Epithelial cell of proximal tubule (primary cell): ENCODE data around the gene NF1. TPM values are rescaled to one million over a fixed set of nuclear protein-coding genes. Genes with fewer than 3 reads are reported as not detected.

Experiments
- DNase-seq: peaks from one replicate; pipeline ENCODE4 v3.0.0-alpha.2; 2011; ENCODE audit warnings: low read depth
- H3K4me3 ChIP-seq: 2 replicates; pipeline ENCODE4 v1.5.1; 2011; ENCODE audit warnings: low read depth, mild to moderate bottlenecking, low read length
- CTCF ChIP-seq: conservative IDR thresholded peaks from 2 replicates; pipeline ENCODE4 v1.5.1; 2012; ENCODE audit warnings: low read depth, mild to moderate bottlenecking, low read length
- total RNA-seq: library from RNA; depleted of rRNA; stranded (reverse); fragments of >200 nt; gene quantifications from 2 replicates; pipeline ENCODE4 v1.2.3, GENCODE V29; 2015

NF1 gene
- total RNA-seq, 1 donor from 2014 or later = 40.2 TPM

- DNase-seq = no peak
- no peak overlapping the region for H3K4me3 ChIP-seq
- no peak for TF ChIP-seq CTCF
These were observed 30.1 kb upstream of the NF1 start for GRCh38 chr17:31064707-31065106.

GRCh38 chr17:31067691-31068184, 27.0 kb upstream of the NF1 start:
- no peak overlapping the region for H3K4me3 ChIP-seq
- DNase-seq = peak; percentile 2
- no peak for TF ChIP-seq CTCF

DNA sequence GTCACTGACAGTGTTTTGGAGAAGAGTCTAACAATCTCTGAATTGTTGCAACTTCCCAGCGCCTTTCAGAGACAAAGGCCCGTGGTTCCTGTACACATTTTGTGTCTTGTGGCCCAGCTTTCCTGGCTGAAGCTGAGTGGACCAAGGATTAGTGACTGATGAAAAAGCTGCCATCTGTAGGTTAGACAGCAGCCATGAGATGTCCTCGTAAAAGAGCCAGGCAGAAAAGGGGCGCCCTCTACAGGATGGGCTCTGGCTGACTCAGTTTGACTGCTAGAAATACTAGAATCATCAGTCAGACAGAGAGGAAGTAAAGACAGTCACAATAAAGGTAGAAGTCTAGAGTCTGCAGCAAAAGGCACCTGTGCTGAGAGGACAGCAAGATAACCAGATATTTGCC, 26.5 kb upstream of the NF1 start:
- peak; percentile 61 for TF ChIP-seq CTCF
- H3K4me3 ChIP-seq = no peak overlapping the region
- DNase-seq = no peak

DNA sequence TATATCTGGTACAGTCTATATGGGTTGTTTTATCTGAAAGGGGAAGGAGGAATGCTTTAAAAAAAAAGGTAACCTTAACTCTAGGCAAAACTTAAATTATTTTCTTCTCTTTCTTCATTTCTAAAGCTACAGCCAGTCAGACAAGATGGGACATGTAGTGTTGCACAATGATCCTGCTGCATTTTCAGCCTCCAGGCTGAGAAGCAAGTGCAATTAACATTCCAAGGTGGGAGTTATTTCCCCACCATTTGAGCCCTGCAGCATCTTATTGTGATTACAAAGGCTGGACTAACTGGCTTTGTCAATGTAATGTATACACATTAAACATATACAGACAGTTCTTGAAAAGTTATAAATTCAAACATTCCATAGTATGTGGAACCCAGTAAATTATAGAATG, 22.6 kb upstream of the NF1 start:
- no peak for TF ChIP-seq CTCF
- DNase-seq = no peak
- no peak overlapping the region for H3K4me3 ChIP-seq

DNA sequence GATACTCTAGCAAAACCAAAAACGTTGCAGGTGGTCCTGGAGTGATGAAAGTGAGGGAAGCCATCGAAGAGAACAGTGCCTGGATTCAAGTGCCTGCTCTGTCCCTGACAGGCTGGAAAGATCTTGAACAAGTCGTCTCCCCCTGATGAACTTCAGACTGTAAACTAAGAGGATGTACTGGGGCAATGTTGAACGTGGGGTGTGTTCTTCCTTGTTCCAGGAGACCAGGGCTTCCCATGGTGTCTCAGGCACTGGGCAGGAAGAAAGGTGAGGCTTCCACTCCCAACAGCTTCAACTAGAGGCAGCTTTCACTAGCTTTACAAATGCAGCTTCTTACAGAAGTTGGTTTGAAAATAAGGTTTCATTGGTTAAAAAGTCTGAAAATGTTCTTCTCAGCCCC, 21.4 kb upstream of the NF1 start:
- no peak for DNase-seq
- H3K4me3 ChIP-seq = no peak overlapping the region
- TF ChIP-seq CTCF = no peak

- DNase-seq = no peak
- TF ChIP-seq CTCF = no peak
- H3K4me3 ChIP-seq = no peak overlapping the region
These were observed 19.8 kb upstream of the NF1 start for GRCh38 chr17:31074772-31075555.

DNA sequence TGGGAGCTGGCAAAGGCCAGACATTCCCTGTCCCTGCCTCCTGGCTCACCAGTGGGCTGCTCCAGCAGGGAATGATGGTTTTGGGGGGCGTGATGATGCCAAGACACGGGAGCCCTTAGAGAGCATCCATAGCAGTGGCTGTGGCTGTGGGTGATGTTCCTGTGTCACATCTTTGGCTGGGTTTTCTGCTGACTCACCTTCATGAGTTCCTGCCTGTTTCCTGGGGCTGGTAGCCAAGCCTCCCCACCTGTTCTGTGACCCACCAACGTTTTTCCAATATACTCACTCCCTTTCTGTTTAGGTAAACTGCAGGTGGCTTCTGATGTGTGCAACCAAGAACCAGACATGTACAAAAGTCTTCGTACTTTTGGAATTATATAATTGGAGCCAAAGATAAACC, 16.5 kb upstream of the NF1 start:
- DNase-seq = no peak
- H3K4me3 ChIP-seq = no peak overlapping the region
- TF ChIP-seq CTCF = no peak
